ENCODE measurements around the gene VTI1A. TPM values are rescaled to one million over a fixed set of nuclear protein-coding genes. Genes with fewer than 3 reads are reported as not detected.

The VTI1A gene
- polyA plus RNA-seq, 1 of the 3 experiments (the other 2 are of a cell fraction): 8.3 TPM

DNA sequence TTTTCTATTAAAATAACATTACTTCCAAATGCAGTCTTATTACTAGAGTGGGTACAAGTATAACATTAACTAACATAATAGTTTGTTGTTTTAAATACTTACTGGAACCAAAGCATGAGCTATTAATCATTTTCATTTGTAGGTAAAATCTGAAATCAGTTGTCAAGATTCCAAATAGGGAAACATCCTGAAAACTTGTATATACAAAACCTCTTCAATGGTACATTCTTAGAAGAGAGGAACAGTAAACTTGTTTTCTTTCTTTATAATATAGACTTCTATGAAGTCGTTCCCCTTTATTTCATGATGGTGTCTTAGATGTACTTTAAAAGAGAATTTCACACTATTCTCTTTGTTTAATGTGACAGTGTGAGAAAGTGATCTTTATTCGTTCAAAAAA, 85.9 kb downstream of the VTI1A start:
- Histone ChIP-seq H3K79me2 (ENCODE audit: insufficient read depth) (no peaks in the 10 kb centered on the region), H3K36me3 (replicated peaks in 1 of 2; ENCODE audit: control insufficient read depth in 1 of 2, insufficient read depth in 2 of 2, low read length in 1 of 2) (peaks cover 0 to 5% of the 10 kb centered on the region in 2 experiments), H4K20me1 (ENCODE audit: insufficient read depth) (no peaks in the 10 kb centered on the region), H3F3A (replicated peaks; ENCODE audit: insufficient read depth) (no peaks in the 10 kb centered on the region), H3K4me3 (ENCODE audit: low read depth in 2 of 2, low read length in 1 of 2) (no peak overlapping the region), H3K9me3 (no peaks in the 10 kb centered on the region), H3K4me2 (no peak overlapping the region), H3K9ac (no peak overlapping the region), H3K4me1 (ENCODE audit: control insufficient read depth in 1 of 2, insufficient read depth in 2 of 2, low read depth in 1 of 2, low read length in 1 of 2) (peaks cover 0 to 4% of the 10 kb centered on the region in 2 experiments; a peak in 2 of 4 replicates), H3K9me2 (no peaks in the 10 kb centered on the region), H3K27me3 (ENCODE audit: insufficient read depth) (no peaks in the 10 kb centered on the region), H3K27ac (ENCODE audit: low read depth in 2 of 2, low read length in 1 of 2) (no peak overlapping the region), H2AFZ (ENCODE audit: low read depth) (no peak overlapping the region)
- CTCF ChIA-PET: interaction anchor here (1.4 kb wide), 1 partner anchor 9 kb away, joined by 3 read pairs; no protein-coding TSS in a partner anchor
- no peak for DNase-seq
- whole genome bisulfite sequencing (ENCODE audit: low lambda C conversion rate): 90% methylated on average over 2 of the region's 2 CpGs
- POLR2A ChIA-PET: no interaction called here
- TF ChIP-seq SIN3A (IDR thresholded peaks at IDR 0.05; ENCODE audit: borderline replicate concordance, low read depth, low read length) (no peak), MXI1 (IDR thresholded peaks at IDR 0.05; ENCODE audit: low read depth, low read length) (no peak), TEAD4 (IDR thresholded peaks at IDR 0.05; ENCODE audit: borderline replicate concordance, insufficient read depth) (no peak), ELF1 (IDR thresholded peaks at IDR 0.05) (no peak), FOXJ3 (CRISPR knock-in tag; IDR thresholded peaks at IDR 0.05) (no peak), RAD21 (IDR thresholded peaks at IDR 0.05; ENCODE audit: low read length) (no peak), TAF1 (IDR thresholded peaks at IDR 0.05; ENCODE audit: borderline replicate concordance, low read depth, low read length) (no peak), JUND (IDR thresholded peaks at IDR 0.05) (no peak), TCF12 (IDR thresholded peaks at IDR 0.05) (no peak), GATA2 (CRISPR knock-in tag; IDR thresholded peaks at IDR 0.05) (no peak), FOXM1 (IDR thresholded peaks at IDR 0.05; ENCODE audit: low read depth) (no peak)
- TF ChIP-seq, protein P1, sequence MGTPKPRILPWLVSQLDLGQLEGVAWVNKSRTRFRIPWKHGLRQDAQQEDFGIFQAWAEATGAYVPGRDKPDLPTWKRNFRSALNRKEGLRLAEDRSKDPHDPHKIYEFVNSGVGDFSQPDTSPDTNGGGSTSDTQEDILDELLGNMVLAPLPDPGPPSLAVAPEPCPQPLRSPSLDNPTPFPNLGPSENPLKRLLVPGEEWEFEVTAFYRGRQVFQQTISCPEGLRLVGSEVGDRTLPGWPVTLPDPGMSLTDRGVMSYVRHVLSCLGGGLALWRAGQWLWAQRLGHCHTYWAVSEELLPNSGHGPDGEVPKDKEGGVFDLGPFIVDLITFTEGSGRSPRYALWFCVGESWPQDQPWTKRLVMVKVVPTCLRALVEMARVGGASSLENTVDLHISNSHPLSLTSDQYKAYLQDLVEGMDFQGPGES (IDR thresholded peaks at IDR 0.05; ENCODE audit: low read depth, low read length): no peak
- TF ChIP-seq, protein P2, sequence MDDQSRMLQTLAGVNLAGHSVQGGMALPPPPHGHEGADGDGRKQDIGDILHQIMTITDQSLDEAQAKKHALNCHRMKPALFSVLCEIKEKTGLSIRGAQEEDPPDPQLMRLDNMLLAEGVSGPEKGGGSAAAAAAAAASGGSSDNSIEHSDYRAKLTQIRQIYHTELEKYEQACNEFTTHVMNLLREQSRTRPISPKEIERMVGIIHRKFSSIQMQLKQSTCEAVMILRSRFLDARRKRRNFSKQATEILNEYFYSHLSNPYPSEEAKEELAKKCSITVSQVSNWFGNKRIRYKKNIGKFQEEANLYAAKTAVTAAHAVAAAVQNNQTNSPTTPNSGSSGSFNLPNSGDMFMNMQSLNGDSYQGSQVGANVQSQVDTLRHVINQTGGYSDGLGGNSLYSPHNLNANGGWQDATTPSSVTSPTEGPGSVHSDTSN (IDR thresholded peaks at IDR 0.05): no peak

DNA sequence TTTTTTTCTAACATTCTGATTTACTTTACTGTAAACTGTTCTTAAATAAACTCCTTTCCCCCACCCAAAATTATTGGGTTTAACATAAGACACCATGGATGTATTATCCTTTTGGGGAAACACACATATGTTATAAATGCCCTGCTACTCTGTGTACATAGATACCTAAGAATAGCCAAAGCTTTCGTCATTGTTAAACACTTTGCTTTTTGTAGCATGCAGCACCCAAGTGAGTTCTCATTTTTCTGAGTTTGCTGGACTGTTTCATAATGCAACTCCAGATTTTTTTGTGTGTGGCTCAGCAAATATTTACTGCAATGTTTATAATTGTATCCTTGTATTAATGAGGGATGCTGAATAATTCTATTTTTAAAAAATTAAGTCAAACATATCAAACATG, 86.9 kb downstream of the VTI1A start:
- Histone ChIP-seq H3K79me2 (ENCODE audit: insufficient read depth) (no peaks in the 10 kb centered on the region), H3K9me2 (no peaks in the 10 kb centered on the region), H3K27ac (ENCODE audit: low read depth in 2 of 2, low read length in 1 of 2) (no peak overlapping the region), H3F3A (replicated peaks; ENCODE audit: insufficient read depth) (no peaks in the 10 kb centered on the region), H3K4me2 (no peak overlapping the region), H2AFZ (ENCODE audit: low read depth) (no peak overlapping the region), H3K27me3 (ENCODE audit: insufficient read depth) (no peaks in the 10 kb centered on the region), H3K9ac (no peak overlapping the region), H4K20me1 (ENCODE audit: insufficient read depth) (no peaks in the 10 kb centered on the region), H3K4me3 (ENCODE audit: low read depth in 2 of 2, low read length in 1 of 2) (no peak overlapping the region), H3K36me3 (replicated peaks in 1 of 2; ENCODE audit: control insufficient read depth in 1 of 2, insufficient read depth in 2 of 2, low read length in 1 of 2) (peaks cover 9 to 11% of the 10 kb centered on the region in 2 experiments), H3K4me1 (ENCODE audit: control insufficient read depth in 1 of 2, insufficient read depth in 2 of 2, low read depth in 1 of 2, low read length in 1 of 2) (peaks cover 0 to 4% of the 10 kb centered on the region in 2 experiments; a peak in 2 of 4 replicates), H3K9me3 (no peaks in the 10 kb centered on the region)
- WGBS (ENCODE audit: low lambda C conversion rate): 86% methylated on average over 1 of the region's 1 CpG
- POLR2A ChIA-PET: no interaction called here
- no peak for DNase-seq
- CTCF ChIA-PET: no interaction called here
- TF ChIP-seq, protein P3, sequence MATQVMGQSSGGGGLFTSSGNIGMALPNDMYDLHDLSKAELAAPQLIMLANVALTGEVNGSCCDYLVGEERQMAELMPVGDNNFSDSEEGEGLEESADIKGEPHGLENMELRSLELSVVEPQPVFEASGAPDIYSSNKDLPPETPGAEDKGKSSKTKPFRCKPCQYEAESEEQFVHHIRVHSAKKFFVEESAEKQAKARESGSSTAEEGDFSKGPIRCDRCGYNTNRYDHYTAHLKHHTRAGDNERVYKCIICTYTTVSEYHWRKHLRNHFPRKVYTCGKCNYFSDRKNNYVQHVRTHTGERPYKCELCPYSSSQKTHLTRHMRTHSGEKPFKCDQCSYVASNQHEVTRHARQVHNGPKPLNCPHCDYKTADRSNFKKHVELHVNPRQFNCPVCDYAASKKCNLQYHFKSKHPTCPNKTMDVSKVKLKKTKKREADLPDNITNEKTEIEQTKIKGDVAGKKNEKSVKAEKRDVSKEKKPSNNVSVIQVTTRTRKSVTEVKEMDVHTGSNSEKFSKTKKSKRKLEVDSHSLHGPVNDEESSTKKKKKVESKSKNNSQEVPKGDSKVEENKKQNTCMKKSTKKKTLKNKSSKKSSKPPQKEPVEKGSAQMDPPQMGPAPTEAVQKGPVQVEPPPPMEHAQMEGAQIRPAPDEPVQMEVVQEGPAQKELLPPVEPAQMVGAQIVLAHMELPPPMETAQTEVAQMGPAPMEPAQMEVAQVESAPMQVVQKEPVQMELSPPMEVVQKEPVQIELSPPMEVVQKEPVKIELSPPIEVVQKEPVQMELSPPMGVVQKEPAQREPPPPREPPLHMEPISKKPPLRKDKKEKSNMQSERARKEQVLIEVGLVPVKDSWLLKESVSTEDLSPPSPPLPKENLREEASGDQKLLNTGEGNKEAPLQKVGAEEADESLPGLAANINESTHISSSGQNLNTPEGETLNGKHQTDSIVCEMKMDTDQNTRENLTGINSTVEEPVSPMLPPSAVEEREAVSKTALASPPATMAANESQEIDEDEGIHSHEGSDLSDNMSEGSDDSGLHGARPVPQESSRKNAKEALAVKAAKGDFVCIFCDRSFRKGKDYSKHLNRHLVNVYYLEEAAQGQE (IDR thresholded peaks at IDR 0.05; ENCODE audit: low read depth, low read length): no peak
- TF ChIP-seq RAD21 (IDR thresholded peaks at IDR 0.05; ENCODE audit: low read length) (no peak), ELF1 (IDR thresholded peaks at IDR 0.05) (no peak), JUND (IDR thresholded peaks at IDR 0.05) (no peak), NFIC (IDR thresholded peaks at IDR 0.05; ENCODE audit: borderline replicate concordance) (no peak), TAF1 (IDR thresholded peaks at IDR 0.05; ENCODE audit: borderline replicate concordance, low read depth, low read length) (no peak), EZH2phosphoT487 (IDR thresholded peaks at IDR 0.05; ENCODE audit: borderline replicate concordance, low read depth) (no peak), YY1 (IDR thresholded peaks at IDR 0.05; ENCODE audit: low read depth) (no peak), SMC3 (IDR thresholded peaks at IDR 0.05; ENCODE audit: low read depth, low read length) (no peak), FOSL2 (IDR thresholded peaks at IDR 0.05; ENCODE audit: borderline replicate concordance, low read depth) (no peak), NRF1 (IDR thresholded peaks at IDR 0.05; ENCODE audit: low read depth, low read length) (no peak), MEF2A (IDR thresholded peaks at IDR 0.05; ENCODE audit: borderline replicate concordance, low read depth) (no peak)
- TF ChIP-seq, protein P4, sequence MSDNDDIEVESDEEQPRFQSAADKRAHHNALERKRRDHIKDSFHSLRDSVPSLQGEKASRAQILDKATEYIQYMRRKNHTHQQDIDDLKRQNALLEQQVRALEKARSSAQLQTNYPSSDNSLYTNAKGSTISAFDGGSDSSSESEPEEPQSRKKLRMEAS (IDR thresholded peaks at IDR 0.05; ENCODE audit: low read depth): no peak
- TF ChIP-seq, protein P5, sequence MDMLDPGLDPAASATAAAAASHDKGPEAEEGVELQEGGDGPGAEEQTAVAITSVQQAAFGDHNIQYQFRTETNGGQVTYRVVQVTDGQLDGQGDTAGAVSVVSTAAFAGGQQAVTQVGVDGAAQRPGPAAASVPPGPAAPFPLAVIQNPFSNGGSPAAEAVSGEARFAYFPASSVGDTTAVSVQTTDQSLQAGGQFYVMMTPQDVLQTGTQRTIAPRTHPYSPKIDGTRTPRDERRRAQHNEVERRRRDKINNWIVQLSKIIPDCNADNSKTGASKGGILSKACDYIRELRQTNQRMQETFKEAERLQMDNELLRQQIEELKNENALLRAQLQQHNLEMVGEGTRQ (IDR thresholded peaks at IDR 0.05; ENCODE audit: borderline replicate concordance, low read depth, low read length): no peak
